Activated CD8-positive, alpha-beta memory T cell treated with anti-CD3 and anti-CD28 coated beads, Interleukin-2, amount 10 ng/mL, durations not matched to agents 7 days and 5 days (primary cell): ENCODE measurements around the gene PLXNC1. TPM values are rescaled to one million over a fixed set of nuclear protein-coding genes. Genes with fewer than 3 reads are reported as not detected.

Source experiments
- ATAC-seq: fragments of 150-1000 bp; cut with Tn5 transposase; one replicate; pipeline ENCODE4 v1.10.0; 2021; ENCODE audit warnings: moderate library complexity
- CTCF ChIA-PET: fragments of 350-600 bp; sonication (Branson Sonifier 250); formaldehyde crosslinking; loops from one replicate; lab custom pipeline; 2021; ENCODE audit warnings: antibody characterized with exemption; lab: Charles Lee
- DNase-seq: peaks from one replicate; pipeline ENCODE4 v3.0.0-alpha.2; 2020
- H3K27ac Mint-ChIP-seq: one replicate; pipeline ENCODE4 v1.8.0; 2021; ENCODE audit warnings: mild to moderate bottlenecking, mixed read lengths
- H3K27me3 Mint-ChIP-seq: one replicate; pipeline ENCODE4 v1.8.0; 2021; ENCODE audit warnings: mixed read lengths
- H3K36me3 Mint-ChIP-seq: one replicate; pipeline ENCODE4 v1.8.0; 2021; ENCODE audit warnings: mild to moderate bottlenecking, mixed read lengths
- H3K4me1 Mint-ChIP-seq: one replicate; pipeline ENCODE4 v1.8.0; 2021; ENCODE audit warnings: mixed read lengths
- H3K4me3 Mint-ChIP-seq: one replicate; pipeline ENCODE4 v1.8.0; 2021; ENCODE audit warnings: mild to moderate bottlenecking, moderate library complexity, mixed read lengths
- H3K9me3 Mint-ChIP-seq: one replicate; pipeline ENCODE4 v1.8.0; 2022; ENCODE audit warnings: low read depth, mixed read lengths
- total RNA-seq, 2 experiments: library from RNA; stranded (reverse); gene quantifications; one replicate each; pipeline ENCODE4 v1.2.3, GENCODE V29; 2021

PLXNC1 gene
- total RNA-seq, 2 experiments from 2014 or later: 10.4 to 13.1 TPM

DNA sequence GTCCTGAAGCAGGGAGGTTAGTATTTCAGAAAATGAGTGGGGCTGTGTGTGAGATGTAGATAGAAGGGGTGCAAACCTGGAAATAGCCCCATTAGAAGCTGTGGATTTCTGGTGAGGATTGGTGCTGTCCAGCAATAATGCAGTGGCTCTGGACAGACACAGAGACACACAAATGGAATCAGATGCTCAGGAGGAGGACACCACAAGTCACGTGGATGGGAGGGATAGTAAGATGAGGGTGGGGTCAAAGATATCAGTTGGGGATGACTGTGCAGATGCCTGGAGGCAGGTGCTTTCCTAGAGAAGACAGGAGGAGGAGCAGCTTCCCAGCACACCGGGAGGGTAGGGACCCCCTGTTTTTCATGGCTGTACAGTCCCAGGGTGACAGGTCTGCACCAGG is 136.5 kb downstream of the PLXNC1 start:
- Mint-ChIP-seq H3K36me3 (peaks cover 25% of the 10 kb centered on the region), H3K4me3 (no peak overlapping the region), H3K27ac (no peak overlapping the region), H3K4me1 (peaks cover 20% of the 10 kb centered on the region), H3K9me3 (no peaks in the 10 kb centered on the region), H3K27me3 (no peaks in the 10 kb centered on the region)
- no peak for ATAC-seq
- CTCF ChIA-PET: no interaction called here
- no peak for DNase-seq

DNA sequence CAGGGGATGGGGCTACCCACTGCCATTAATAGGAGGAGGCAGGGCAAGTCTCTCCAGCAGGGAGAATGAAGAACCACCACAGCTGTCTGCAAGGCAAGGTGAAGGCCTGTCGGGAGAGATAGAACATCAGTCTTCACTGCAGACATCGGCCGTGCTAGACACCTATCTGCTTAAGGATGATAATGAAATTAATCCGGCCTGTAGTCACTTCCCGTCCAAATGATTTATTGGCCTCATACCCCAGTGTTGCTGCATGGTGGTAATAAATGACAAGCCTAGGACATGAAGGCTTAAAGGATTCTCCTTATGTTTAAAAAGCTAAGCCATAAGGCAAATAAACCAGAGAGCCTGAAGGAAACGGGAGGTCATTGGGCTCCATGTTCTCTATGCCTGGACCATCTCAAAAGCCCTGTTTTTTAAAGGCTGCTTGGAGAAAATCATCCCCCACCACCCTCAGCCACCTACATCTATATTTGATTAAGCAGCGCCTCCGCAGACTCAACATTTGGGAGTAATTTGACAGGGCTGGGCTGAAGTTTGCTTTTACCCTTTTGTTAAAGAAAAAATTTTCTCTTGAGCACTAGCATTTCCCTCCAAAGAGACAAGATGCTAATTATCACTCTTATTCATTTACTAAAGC is 137.7 kb downstream of the PLXNC1 start:
- CTCF ChIA-PET: no interaction called here
- Mint-ChIP-seq H3K4me1 (peaks cover 20% of the 10 kb centered on the region), H3K27ac (no peak overlapping the region), H3K9me3 (no peaks in the 10 kb centered on the region), H3K27me3 (no peaks in the 10 kb centered on the region), H3K36me3 (peaks cover 22% of the 10 kb centered on the region), H3K4me3 (no peak overlapping the region)
- DNase-seq (no peak), ATAC-seq (no peak)

DNA sequence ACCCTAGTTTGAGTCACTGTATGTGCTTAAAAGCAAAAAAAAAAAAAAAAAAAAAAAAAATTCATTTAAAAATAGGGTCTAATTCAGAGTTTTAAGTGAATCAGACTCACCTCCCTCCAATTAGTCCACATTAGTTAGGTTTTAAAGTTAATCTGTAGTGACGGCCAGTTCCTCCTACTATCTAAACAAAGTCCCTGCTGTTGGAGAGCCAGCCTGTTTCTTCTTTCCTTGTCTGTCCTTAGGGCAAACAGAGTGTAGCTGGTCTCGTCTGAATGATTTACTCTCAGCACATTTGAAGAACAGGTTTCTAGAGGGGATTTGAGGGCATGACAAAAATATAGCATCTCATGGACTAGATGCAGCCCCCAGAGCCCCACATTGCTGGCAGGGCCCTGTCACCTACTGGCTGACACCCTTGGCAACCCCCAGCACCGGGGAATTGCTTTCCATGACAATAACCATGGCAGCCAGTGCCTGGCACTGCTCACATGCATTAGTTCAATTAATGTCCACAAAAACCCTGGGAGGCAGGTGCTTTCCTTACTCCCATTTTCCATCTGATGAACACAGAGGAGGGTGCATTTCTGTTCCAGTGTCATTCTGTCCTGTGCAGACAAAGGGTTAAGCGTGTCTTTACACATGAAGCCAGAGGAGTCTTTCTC is 138.3 kb downstream of the PLXNC1 start:
- no peak for DNase-seq
- Mint-ChIP-seq H3K27ac (no peak overlapping the region), H3K9me3 (no peaks in the 10 kb centered on the region), H3K4me3 (no peak overlapping the region), H3K4me1 (peaks cover 20% of the 10 kb centered on the region), H3K36me3 (peaks cover 20% of the 10 kb centered on the region), H3K27me3 (no peaks in the 10 kb centered on the region)
- no peak for ATAC-seq
- CTCF ChIA-PET: no interaction called here

DNA sequence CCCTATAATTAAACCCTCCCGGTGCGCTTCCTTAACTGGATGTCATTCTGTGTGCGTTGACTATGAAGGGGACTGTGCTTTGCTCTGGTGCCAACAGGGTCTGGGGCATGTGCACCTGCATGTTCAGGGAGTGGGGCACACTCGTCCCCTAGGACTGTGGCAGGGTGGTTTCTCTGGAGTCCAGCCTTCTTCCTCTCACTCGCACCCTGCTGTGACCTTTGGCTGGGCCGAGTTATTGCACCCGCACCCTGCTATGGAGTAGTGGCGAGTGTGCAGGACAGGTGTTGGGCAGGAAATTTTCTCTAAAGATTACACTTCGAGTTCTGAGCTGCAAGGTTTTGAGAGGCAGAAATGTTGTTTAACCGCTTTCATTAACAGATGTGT is 138.9 kb downstream of the PLXNC1 start:
- ATAC-seq (no peak), DNase-seq (no peak)
- H3K27ac Mint-ChIP-seq: no peak overlapping the region
- no peak overlapping the region for H3K4me3 Mint-ChIP-seq
- peaks cover 17% of the 10 kb centered on the region for H3K36me3 Mint-ChIP-seq
- H3K4me1 Mint-ChIP-seq: peaks cover 14% of the 10 kb centered on the region
- H3K9me3 Mint-ChIP-seq: no peaks in the 10 kb centered on the region
- CTCF ChIA-PET: no interaction called here
- H3K27me3 Mint-ChIP-seq: no peaks in the 10 kb centered on the region

DNA sequence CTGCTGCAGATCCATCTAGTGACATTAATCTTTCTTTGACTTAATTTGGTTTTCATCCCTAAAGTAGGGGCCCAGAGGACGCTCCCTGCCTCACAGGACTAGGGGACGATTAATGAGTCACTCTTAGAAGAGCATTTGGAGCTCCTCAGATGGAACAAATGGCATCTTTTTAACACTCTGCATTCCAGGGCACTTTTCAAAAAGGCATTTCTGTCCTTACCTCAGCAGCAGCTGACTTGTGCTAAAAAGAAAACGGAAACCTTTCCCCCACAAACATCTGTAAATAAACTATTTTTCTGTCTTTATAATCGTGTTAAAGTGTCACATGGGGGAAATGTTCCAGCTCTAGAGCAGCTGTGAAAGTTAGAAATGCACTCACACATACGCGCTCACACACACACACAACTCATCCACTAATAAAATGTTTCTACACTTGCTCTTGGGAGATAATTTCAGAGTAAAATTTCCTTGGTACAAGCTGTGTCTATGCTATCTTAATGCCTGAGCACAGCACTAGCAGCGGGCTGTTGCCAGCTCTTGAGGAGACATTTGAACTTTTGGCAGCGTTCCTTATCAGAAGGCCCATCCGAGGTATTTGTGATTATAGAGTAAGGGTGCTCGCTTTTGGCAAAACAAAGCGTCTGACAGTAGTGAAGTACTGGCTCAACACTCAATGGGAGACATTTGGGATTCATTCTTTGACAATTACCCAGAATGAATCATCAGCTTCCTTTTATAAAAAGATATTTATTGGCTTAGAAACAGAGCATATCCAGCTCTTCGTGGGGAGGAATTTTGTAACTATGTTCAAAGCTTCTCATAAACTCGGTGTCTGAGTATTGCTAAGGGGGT is 141.3 kb downstream of the PLXNC1 start:
- CTCF ChIA-PET: interaction anchor here (1.6 kb wide), 1 partner anchor 16 kb away, joined by 5 read pairs; no protein-coding TSS in a partner anchor
- peaks cover 3% of the 10 kb centered on the region for H3K4me1 Mint-ChIP-seq
- ATAC-seq: no peak
- H3K36me3 Mint-ChIP-seq: peaks cover 11% of the 10 kb centered on the region
- DNase-seq: no peak
- no peak overlapping the region for H3K27ac Mint-ChIP-seq
- H3K27me3 Mint-ChIP-seq: no peaks in the 10 kb centered on the region
- H3K9me3 Mint-ChIP-seq: no peaks in the 10 kb centered on the region
- no peak overlapping the region for H3K4me3 Mint-ChIP-seq

DNA sequence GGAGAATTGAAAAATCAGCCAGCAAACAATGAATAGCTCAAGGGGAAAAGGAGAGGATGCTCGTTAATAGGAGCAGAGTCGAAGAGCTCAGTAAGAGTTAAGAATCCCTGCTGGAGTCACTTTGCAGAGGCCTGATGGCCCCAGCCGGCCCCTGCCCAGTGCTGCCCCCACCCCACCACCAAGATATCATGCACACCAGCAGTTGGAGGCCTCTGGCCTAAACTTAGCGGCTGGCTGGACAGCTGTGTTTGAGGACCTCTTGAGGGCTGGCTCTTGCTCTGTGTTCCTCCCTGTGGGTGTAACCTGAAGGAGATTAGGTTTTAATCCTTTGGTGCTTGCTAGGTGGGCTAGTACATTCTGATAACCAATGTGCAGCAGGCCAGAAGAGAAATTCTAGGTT is 142.0 kb downstream of the PLXNC1 start:
- CTCF ChIA-PET: no interaction called here
- Mint-ChIP-seq H3K9me3 (no peaks in the 10 kb centered on the region), H3K36me3 (peaks cover 15% of the 10 kb centered on the region), H3K27me3 (no peaks in the 10 kb centered on the region), H3K4me1 (peaks cover 4% of the 10 kb centered on the region), H3K4me3 (no peak overlapping the region), H3K27ac (no peak overlapping the region)
- DNase-seq (no peak), ATAC-seq (no peak)

DNA sequence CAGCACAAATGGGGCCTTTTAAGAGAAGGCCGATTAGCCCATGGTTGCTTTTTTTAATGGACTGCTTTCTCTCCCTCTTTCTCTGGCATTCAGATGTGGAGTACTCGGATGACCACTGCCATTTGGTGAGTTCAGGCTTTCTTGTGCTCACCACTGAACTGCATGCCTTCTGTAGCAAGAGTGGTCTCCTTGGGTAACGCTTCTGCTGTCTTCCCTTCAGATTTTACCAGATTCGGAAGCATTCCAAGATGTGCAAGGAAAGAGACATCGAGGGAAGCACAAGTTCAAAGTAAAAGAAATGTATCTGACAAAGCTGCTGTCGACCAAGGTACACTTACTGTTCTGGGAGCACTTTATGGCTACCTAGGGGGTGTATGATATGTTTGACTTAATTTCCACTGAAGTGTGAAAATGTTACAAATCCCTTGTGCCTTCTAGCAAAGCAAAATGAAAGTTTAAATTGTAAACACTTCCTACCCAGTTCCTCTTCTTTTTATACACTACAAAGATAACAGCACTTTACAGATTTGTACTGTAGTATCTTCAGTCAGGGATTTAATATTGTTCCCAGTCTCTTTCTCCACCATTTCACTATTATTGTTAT is 148.8 kb downstream of the PLXNC1 start:
- Mint-ChIP-seq H3K36me3 (peaks cover 59% of the 10 kb centered on the region), H3K4me1 (peaks cover 4% of the 10 kb centered on the region), H3K9me3 (no peaks in the 10 kb centered on the region), H3K27ac (no peak overlapping the region), H3K4me3 (no peak overlapping the region), H3K27me3 (no peaks in the 10 kb centered on the region)
- ATAC-seq: no peak
- CTCF ChIA-PET: no interaction called here
- no peak for DNase-seq

DNA sequence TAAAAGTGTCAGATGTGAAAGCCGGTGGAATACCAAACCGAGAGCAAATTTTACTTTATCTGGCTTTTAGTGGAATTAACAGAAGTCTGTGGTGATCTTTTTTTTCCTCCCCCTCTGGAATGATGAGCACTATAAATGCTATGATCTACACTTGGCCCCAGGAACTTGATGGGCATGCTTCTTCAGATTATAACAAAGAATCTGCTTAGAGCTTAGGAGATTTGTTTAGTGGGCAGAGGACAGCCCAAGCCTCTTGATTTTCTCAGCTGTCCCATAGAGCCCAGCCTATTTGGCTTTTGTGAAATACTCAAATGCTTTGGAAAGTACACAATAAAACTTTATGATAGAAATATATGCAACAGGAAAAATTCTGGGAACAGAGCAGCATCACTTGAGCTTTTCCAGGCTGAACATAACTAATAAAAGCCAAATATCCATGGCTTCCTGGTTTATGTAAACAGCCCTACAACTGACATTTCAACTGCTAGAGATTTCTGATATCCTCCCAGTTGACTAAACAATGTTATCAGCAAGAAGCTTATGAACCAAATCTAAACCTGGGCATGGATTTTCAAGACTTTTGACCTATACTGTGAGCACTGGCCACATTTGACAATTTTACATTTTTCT is 149.6 kb downstream of the PLXNC1 start:
- no peak for DNase-seq
- Mint-ChIP-seq H3K4me1 (peaks cover 4% of the 10 kb centered on the region), H3K9me3 (no peaks in the 10 kb centered on the region), H3K27me3 (no peaks in the 10 kb centered on the region), H3K4me3 (no peak overlapping the region), H3K27ac (no peak overlapping the region), H3K36me3 (peaks cover 66% of the 10 kb centered on the region)
- CTCF ChIA-PET: interaction anchor here (0.8 kb wide), 1 partner anchor 9 kb away, joined by 3 read pairs; no protein-coding TSS in a partner anchor
- ATAC-seq: no peak

DNA sequence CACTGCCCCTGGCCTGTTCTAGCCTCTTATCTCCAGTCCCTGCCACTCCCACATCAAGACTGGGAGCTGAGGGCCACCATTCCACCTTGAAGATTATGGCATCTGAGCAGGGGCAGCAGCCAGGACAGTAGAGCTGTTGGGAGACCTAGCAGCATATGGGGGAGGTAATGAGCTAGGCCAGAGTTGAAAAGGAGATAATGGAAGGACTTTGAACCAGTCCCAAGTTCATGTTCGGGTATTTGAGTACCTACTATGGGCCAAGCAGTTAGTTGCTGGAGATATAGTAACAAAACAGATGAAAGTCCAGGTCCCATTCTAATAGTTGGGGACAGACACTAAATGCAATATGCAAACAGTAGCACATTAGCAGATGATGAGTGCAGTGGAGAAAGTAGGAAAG is 151.5 kb downstream of the PLXNC1 start:
- no peak overlapping the region for H3K27ac Mint-ChIP-seq
- DNase-seq: no peak
- peaks cover 73% of the 10 kb centered on the region for H3K36me3 Mint-ChIP-seq
- no peaks in the 10 kb centered on the region for H3K9me3 Mint-ChIP-seq
- no peak overlapping the region for H3K4me3 Mint-ChIP-seq
- no peaks in the 10 kb centered on the region for H3K27me3 Mint-ChIP-seq
- peaks cover 16% of the 10 kb centered on the region for H3K4me1 Mint-ChIP-seq
- CTCF ChIA-PET: no interaction called here
- no peak for ATAC-seq

DNA sequence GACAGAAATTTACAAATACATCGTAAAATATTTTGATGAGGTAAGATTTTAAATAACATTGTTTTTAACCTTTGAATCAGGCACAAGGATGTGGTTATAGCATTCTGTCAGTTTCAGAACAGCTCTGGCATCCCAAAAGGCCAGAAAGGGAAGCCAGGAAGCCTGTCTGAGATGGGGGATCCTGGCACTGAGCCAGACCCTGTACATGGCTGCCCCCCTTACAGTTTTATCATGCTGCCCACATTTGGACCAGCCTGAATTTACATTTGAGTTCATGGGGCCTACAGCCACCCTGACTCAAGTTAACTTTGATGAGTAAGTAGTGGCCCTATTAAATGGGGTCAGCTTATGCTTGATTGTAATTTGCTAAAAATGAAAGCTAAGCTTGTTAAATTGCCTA is 155.6 kb downstream of the PLXNC1 start:
- CTCF ChIA-PET: interaction anchor here (0.8 kb wide), 1 partner anchor 24 kb away, joined by 3 read pairs; no protein-coding TSS in a partner anchor
- peaks cover 78% of the 10 kb centered on the region for H3K36me3 Mint-ChIP-seq
- no peak for DNase-seq
- H3K27ac Mint-ChIP-seq: no peak overlapping the region
- no peak overlapping the region for H3K4me3 Mint-ChIP-seq
- H3K27me3 Mint-ChIP-seq: no peaks in the 10 kb centered on the region
- ATAC-seq: no peak
- peaks cover 40% of the 10 kb centered on the region for H3K4me1 Mint-ChIP-seq
- H3K9me3 Mint-ChIP-seq: no peaks in the 10 kb centered on the region

DNA sequence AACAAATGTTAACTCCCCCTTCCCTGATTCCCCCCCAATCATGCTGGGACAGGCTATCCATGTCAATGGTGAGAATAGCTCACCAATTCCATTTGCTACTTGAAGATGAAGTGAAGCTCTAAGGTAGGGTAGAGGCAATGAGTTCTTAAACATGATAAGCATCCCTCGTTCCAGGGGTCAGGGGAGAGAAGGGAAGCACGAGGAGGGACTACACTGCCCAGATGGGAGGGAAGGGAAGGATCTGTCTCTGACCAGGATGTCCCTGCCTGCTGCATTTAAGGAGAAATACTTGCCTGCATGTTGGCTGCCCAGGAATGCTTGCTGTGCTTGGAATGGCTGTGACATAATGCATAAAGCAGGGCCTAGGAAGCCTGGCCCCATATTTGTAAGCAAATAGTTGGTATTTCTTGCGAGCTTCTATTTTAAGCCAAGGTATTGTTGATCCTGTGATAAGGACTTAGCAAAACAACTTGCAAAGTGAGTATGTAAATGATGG is 156.2 kb downstream of the PLXNC1 start:
- peaks cover 44% of the 10 kb centered on the region for H3K4me1 Mint-ChIP-seq
- ATAC-seq (no peak), DNase-seq (no peak)
- no peak overlapping the region for H3K4me3 Mint-ChIP-seq
- H3K27ac Mint-ChIP-seq: no peak overlapping the region
- H3K9me3 Mint-ChIP-seq: no peaks in the 10 kb centered on the region
- CTCF ChIA-PET: interaction anchor here (0.8 to 1.8 kb wide), 4 partner anchors 24 to 699 kb away, joined by 3 to 5 read pairs (median 3); partner anchors contain the start of gene NDUFA12
- H3K27me3 Mint-ChIP-seq: no peaks in the 10 kb centered on the region
- H3K36me3 Mint-ChIP-seq: peaks cover 79% of the 10 kb centered on the region

DNA sequence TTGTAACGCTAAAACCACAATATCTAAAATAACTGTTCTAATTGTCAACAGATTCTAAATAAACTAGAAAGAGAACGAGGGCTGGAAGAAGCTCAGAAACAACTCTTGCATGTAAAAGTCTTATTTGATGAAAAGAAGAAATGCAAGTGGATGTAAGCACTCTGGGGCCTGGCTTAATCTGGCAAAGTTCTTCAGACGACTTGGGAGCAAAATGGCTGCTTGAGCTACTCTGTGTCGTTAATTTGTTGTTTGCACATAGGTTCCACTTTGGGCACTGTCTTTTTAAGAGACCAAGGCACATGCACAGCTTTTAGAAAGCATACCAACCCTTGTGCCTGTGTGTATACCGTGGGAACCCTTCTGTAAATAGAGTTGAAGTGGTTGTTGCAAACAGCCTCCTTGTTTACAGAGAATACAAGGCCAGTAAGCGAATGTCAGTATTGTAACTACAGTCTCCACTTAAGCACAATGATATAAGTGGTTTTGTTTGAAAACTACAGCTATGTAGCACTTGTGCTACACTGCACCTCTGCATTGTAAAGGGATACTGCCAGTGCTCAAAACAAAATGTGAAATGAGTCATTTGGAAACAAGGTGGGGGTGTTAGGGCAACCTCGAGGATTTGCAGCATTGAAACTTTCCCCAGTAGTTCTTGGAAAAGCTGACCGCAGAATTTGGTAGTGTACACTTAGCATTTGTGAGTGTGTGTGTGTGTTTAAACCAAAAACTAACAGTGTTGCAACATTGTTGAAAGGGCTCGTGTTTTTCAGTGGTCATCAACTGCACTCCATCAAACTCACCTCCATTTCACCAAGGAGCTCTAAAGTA is 157.0 kb downstream of the PLXNC1 start:
- H3K9me3 Mint-ChIP-seq: no peaks in the 10 kb centered on the region
- no peaks in the 10 kb centered on the region for H3K27me3 Mint-ChIP-seq
- CTCF ChIA-PET: interaction anchor here (0.6 to 1.8 kb wide), 7 partner anchors 16 to 699 kb away, joined by 3 to 5 read pairs (median 3); partner anchors contain the start of gene NDUFA12
- ATAC-seq (peak; percentile 93), DNase-seq (peak; percentile 86)
- H3K27ac Mint-ChIP-seq: peak overlapping the region; percentile 77
- H3K36me3 Mint-ChIP-seq: peaks cover 75% of the 10 kb centered on the region
- peaks cover 44% of the 10 kb centered on the region for H3K4me1 Mint-ChIP-seq
- peak overlapping the region; percentile 43 for H3K4me3 Mint-ChIP-seq
